HG03571 (cell line): ENCODE results near the gene TMIGD2.
"Not testable (repeated sequence)": the region's sequence is repeated elsewhere in the genome, so short reads cannot be mapped to it uniquely, and the experiment has no call there.

ENCODE experiments used
- ATAC-seq: cut with Tn5 transposase; IDR thresholded peaks from one replicate; pipeline ENCODE4 v1.9.1; 2021; ENCODE audit not compliant: unreplicated experiment

TMIGD2 gene

DNA sequence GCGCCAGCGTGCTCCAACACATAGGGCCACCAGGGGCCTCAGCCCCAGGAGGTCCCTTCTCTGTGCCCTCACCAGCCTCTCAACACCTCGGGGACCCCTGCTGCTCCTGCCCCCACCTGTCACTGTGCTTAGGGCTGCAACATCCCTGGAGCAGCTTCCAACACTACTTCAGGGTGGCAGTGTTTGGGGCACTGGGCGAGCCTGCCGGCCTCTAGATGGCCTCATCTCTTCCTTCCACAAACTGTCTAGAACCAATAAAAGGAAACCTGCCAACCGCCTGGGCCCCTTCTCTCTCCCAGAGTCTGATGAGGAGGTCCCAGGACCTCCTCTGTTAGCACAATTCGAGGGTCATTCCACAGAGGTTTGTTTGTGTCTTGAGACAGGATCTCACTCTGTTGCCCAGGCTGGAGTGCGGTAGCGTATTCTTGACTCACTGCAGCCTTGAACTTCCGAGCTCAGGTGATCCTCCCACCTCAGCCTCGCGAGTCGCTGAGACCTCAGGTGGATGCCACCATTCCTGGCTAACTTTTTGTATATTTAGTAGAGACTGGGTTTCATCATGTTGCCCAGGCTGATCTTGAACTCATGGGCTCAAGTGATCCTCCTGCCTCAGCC lies 33.3 kb downstream of the TMIGD2 start:
- no peak for ATAC-seq

DNA sequence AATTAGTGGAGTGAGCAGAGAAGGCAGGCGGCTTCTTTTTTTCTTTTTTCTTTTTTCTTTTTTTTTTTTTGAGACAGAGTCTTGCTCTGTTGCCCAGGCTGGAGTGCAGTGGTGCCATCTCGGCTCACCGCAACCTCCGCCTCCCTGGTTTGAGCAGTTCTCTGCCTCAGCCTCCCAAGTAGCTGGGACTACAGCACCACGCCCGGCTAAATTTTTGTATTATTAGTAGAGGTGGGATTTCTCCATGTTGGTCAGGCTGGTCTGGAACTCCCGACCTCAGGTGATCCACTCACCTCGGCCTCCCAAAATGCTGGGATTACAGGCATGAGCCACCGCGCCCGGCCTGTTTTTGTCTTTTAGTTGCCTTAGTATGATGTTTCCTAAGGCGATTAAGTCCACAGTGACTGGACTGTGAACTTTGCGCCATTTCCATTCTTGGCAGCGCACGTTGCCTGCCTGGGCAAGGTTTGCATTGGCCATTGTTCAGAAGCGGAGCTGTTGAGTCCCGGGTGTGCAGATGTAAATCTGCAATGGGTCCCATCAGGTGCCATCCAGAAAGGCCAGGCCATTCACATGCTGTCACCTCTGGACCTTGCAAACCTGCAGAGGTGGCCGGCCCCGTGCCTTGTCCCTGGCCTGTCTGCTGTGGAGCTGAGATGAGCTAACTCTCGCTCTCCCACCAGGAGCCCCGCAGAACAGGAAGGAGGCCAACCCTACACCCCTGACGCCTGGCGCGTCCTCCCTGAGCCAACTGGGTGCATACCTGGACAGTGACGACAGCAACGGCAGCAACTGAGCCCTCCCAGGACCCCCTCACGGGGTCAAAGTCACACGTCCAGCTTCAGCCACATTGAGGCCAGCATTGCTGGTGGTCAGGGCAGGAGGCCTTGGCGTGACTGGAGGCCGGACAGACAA lies 34.0 kb downstream of the TMIGD2 start:
- no peak for ATAC-seq

DNA sequence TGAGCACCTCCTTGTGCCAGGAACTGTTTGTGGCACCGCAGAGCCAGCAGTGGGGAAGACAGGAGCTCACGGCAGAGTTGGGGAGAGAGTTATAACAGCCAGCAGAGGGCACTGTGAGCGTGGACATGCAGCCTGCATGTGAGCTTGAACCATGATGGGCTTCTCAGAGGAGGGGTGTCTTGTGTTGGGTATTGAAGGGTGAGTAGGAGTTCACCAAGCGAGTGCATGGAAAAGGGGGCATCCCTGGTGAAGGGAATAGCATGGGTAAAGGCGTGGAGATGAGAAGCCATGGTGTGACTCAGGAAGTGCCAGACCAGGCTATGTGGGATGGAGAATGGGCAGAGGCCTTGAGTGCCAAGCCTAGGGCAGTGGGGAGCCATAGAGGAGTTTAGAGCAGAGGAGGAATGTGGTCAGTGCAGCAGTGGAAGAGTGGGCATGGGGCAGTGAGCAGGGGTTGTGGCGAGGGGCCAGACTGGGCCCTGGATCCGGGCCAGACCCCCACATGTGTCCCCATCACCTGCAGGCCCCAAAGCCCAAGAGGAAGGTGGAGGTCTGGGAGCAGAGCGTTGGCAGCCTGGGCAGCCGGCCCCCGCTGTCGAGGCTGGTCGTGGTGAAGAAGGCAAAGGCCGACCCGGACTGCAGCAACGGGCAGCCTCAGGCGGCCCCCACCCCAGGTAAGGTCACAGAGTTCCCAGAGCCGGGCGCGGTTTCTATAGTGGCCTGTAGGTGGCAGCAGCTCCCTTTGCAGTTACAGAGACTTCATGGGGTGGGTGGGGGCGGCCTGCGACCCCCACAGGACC lies 34.9 kb downstream of the TMIGD2 start:
- no peak for ATAC-seq

DNA sequence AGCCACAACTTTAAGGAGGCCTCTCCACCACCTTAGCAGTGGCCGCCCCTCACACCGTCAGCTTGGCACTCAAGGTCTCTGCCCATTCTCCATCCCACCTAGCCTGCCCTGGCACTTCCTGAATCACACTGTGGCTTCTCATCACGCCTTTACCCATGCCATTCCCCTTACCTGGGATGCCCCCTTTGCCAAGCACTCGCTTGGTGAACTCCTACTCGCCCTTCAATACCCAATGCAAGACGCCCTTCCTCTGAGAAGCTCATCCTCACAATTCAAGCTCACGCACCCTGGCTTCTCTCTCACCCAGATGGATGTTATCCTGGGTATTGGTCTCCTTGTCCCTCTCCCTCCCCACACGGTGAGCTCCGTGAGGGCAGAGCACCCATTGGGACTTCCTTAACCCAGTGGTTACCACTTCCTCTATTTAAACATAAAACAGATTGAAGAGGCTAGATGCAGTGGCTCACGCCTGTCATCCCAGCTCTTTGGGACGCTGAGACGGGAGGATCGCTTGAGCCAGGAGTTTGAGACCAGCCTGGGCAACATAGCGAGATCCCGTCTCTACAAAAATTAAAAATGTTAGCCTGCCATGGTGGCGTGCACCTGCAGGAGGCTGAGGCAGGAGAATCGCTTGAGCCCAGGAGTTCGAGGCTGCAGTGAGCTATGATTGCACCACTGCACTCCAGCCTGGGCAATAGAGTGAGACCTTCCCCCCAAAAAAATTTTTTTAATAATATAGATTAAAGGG lies 35.8 kb downstream of the TMIGD2 start:
- no peak for ATAC-seq

DNA sequence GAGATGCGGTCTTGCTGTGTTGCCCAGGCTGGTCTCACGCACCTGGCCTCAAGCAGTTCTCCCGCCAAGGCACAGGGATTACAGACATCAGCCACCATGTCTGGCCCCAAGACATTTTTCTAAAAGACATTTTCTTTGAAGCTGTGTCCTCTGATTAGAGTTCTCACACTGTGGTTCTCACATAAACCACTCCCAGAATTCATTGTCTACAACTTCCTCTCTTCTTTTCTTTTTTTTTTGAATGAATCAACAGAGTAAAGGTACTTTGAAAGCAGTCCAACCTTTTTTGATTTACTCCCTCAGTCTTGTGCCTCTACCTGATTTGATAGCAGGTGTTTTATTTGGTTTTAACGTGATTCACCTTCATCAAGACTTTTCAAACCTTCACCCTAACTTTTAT lies 37.4 kb downstream of the TMIGD2 start:
- ATAC-seq = no peak

DNA sequence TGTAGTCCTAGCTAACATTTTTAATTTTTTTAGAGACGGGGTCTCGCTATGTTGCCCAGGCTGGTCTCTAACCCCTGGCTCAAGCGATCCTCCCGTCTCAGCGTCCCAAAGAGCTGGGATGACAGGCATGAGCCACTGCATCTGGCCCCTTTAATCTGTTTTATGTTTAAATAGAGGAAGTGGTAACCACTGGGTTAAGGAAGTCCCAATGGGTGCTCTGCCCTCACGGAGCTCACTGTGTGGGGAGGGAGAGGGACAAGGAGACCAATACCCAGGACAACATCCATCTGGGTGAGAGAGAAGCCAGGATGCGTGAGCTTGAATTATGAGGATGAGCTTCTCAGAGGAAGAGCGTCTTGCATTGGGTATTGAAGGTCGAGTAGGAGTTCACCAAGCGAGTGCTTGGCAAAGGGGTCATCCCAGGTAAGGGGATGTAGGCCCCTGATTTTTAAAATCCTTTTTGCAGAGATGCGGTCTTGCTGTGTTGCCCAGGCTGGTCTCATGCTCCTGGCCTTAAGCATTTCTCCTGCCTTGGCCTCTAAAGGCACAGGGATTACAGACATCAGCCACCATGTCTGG lies 41.5 kb downstream of the TMIGD2 start:
- ATAC-seq = no peak

DNA sequence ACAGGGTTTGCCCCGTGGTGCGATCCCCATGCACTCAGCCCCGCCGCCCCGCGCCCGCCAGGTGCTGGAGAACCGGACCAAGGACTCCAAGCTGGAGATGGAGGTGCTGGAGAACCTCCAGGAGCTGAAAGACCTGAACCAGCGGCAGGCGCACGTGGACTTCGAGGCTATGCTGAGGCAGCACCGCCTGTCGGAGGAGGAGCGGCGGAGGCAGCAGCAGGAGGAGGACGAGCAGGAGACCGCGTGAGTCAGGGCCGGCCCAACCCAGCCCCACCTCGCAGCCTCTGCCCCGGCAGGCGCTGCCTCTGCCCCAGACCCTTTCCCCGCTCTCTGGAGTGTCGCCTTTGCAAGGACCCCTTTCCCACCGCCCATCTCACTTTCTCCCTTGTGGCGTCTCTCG lies 44.0 kb downstream of the TMIGD2 start:
- no peak for ATAC-seq

DNA sequence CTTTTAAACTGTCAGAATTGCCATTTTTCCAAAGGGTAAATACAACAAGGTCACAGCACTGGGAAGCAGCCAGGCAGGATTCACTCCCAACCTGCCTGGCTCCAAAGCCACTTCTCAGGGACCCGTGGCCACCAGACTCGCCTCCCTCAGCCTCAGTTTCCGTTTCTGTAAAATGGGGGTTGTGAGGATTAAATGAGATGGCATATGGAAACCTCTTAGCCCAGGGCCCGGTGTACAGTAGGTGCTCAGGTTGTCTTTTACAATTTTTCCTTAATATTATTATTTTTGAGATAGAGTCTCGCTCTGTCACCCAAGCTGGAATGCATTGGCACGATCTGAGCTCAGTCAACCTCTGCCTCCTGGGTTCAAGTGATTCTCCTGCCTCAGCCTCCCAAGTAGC lies 45.2 kb downstream of the TMIGD2 start:
- ATAC-seq = no peak

DNA sequence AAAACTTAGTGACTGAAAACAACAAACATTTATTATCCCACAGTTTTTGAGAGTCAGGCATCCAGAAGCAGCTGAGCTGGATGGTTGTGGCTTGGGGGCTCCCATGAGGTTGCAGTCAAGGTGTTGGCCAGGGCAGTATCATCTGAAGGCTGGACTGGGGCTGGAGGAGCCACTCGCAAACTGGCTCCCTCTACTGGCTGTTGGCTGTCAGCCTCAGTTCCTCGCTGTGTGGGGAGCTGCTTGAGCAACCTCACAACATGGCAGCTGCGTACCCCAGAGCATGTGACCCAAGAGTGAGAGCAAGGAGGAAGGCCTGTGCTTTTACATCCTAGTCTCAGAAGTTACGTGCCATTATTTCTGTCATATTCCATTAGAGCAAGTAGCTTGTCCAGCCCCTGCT lies 45.6 kb downstream of the TMIGD2 start:
- ATAC-seq = no peak

DNA sequence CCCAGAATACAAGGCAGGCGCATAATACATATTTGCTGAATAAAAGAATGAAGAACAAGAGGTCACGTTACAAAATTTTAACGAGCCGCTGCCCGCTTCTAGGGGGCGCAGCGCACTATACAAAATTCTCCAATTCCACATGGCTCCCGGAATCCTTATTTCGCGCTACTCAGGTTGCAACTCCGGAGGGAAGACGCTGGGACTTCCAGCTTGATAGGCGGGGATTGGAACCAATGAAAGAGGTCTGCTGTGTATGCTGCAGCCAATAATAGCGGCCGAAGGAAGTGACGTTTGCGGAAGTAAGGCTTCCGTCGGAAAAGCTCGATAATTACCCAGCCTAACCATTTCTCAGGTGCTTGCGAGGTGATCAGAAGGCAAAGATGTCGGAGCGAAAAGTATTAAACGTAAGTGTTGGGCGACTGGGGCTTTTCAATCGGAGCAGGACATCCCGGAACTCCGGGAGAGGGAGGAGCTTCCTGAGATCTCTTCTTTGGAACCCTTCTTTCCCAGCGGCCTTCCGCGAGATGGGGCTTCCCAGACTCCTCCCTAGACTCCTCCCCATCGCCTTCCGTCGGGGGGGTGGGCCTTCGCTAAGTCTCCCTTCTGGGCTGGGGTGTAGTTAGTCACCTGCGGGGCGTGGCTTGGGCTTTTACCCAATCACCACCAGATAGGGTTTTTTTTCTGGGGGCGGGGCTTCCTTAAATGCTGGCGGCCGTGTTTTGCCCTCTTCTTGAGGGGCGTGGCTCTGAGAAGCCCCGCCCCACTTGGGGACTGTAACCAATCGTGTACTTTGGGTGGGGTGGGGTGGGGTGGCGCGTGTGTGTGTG lies 55.2 kb downstream of the TMIGD2 start, which contains the start of gene YJU2:
Gene YJU2, plus strand, starts transcription at position 314 of the 827 bp plus-strand sequence. Its CDS starts 67 bp downstream, at position 381.
- ATAC-seq = peak; percentile 78

DNA sequence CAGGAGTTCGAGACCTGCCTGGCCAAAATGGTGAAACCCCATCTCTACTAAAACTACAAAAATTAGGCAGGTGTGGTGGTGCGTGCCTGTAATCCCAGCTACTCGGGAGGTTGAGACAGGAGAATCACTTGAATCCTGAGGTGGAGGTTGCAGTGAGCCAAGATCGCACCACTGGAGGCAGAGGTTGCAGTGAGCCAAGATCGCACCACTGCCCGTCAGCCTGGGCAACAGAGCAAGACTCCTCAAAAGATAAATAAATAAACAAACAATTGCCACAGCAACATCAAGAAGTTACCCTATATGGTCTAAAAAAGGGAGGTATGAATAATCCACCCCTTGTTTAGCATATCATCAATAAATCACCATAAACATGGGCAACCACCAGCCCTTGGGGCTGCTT lies 56.3 kb downstream of the TMIGD2 start:
- ATAC-seq = not testable (repeated sequence)
